Activated T-cell treated with anti-CD3 and anti-CD28 coated beads, Interleukin-2, amount 50 U/mL, for 24 hours (primary cell): ENCODE measurements around the gene TRAF4.
"Not testable (repeated sequence)": the region's sequence is repeated elsewhere in the genome, so short reads cannot be mapped to it uniquely, and the experiment has no call there.

Source experiments
- DNase-seq: peaks from one replicate; pipeline ENCODE4 v3.0.0-alpha.2; 2020
- H3K27ac Mint-ChIP-seq: 2 replicates; pipeline ENCODE4 v1.8.0; 2020; ENCODE audit warnings: mild to moderate bottlenecking, mixed read lengths
- H3K27me3 Mint-ChIP-seq: 2 replicates; pipeline ENCODE4 v1.8.0; 2020; ENCODE audit warnings: mixed read lengths
- H3K36me3 Mint-ChIP-seq: 2 replicates; pipeline ENCODE4 v1.8.0; 2020; ENCODE audit warnings: low read depth, mixed read lengths
- H3K4me1 Mint-ChIP-seq: 2 replicates; pipeline ENCODE4 v1.8.0; 2020; ENCODE audit warnings: low read depth, mixed read lengths
- H3K4me3 Mint-ChIP-seq: 2 replicates; pipeline ENCODE4 v1.8.0; 2020; ENCODE audit warnings: mild to moderate bottlenecking, moderate library complexity, mixed read lengths
- H3K9me3 Mint-ChIP-seq: 2 replicates; pipeline ENCODE4 v1.8.0; 2020; ENCODE audit warnings: mixed read lengths

TRAF4 gene

DNA sequence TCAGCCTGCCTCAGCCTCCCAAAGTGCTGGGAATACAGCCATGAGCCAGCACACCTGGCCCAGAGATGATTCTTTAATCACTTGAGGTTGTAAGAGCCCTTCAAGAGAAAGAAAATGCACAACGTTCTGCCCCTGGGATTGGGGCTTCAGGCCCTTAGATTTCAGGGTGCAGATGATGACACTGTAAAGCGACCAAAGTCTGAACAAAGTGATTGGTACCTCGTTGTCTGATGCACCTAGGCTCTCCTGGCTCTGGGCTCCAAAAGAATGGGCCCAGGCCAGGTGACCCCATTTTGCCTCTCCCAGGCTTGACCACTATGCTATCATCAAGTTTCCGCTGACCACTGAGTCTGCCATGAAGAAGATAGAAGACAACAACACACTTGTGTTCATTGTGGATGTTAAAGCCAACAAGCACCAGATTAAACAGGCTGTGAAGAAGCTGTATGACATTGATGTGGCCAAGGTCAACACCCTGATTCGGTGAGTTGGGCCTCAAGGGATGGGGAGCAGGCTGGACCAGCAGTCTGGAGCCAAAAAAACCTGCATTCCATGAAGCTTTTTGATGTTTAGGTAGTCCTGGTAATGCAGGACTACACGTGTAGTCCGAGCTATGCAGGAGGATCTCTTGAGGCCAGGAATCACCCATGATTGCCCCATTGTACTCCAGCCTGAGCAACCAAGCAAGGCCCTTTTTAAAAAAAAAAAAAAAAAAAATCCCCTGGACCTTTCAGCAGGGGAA, 21.2 kb upstream of the TRAF4 start:
- Mint-ChIP-seq H3K27ac (peak overlapping the region; percentile 100), H3K4me1 (peaks cover 59% of the 10 kb centered on the region), H3K27me3 (peaks cover 8% of the 10 kb centered on the region), H3K36me3 (peaks cover 68% of the 10 kb centered on the region), H3K4me3 (peak overlapping the region; percentile 100), H3K9me3 (no peaks in the 10 kb centered on the region)
- DNase-seq, result no peak

- Mint-ChIP-seq H3K27me3 (peaks cover 2% of the 10 kb centered on the region), H3K9me3 (no peaks in the 10 kb centered on the region), H3K27ac (peak overlapping the region; percentile 100), H3K36me3 (peaks cover 70% of the 10 kb centered on the region), H3K4me3 (peak overlapping the region; percentile 100), H3K4me1 (peaks cover 60% of the 10 kb centered on the region)
- DNase-seq, result no peak
These were observed 20.5 kb upstream of the TRAF4 start for GRCh38 chr17:28723159-28723835.

GRCh38 chr17:28723836-28724499, 19.8 kb upstream of the TRAF4 start:
- Mint-ChIP-seq H3K36me3 (peaks cover 71% of the 10 kb centered on the region), H3K27ac (peak overlapping the region; percentile 100), H3K4me1 (peaks cover 58% of the 10 kb centered on the region), H3K4me3 (peak overlapping the region; percentile 100)
- not testable (repeated sequence) for H3K9me3 Mint-ChIP-seq, H3K27me3 Mint-ChIP-seq, DNase-seq

DNA sequence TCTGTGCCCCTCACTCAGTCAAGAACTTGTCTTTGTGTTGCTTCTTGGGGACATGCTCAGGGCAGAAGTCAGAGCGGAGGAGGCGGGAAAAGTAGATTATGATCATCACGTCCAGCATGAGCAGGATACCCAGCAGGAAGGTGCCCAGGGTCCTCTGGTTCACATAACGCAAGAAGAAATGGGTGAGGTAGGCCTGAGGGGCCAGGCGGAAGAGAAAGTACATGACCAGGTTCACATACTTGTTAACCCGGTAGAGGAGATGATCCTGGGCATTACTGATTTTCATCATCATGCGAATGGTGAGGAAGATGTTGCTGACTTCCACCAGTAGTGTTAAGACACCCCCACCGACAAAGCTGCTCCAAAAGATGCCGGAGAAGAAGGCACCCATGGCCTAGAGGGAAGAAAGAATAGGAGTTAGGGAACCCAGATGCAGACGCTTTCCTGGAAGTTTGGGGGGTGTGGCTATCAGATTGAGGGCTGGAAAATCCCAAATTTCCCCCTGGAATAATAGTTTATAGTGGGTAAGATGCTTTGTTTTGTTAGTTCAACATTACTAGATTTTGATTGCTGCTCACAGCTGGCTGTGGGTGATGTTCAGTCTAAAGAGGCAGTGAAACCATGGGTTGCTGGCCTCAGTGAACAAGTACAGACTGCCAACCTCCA, 19.2 kb upstream of the TRAF4 start:
- Mint-ChIP-seq H3K36me3 (peaks cover 69% of the 10 kb centered on the region), H3K9me3 (no peaks in the 10 kb centered on the region)
- DNase-seq, result peak; percentile 60

GRCh38 chr17:28725166-28725659, 18.6 kb upstream of the TRAF4 start:
- DNase-seq, result no peak
- Mint-ChIP-seq H3K27me3 (no peaks in the 10 kb centered on the region), H3K9me3 (no peaks in the 10 kb centered on the region), H3K4me3 (peak overlapping the region; percentile 100), H3K4me1 (peaks cover 62% of the 10 kb centered on the region), H3K27ac (peak overlapping the region; percentile 100), H3K36me3 (peaks cover 64% of the 10 kb centered on the region)

More for the DNA sequence above, 19.2 kb upstream of the TRAF4 start:
- H3K4me3 Mint-ChIP-seq, result peak overlapping the region; percentile 100
- no peaks in the 10 kb centered on the region for H3K27me3 Mint-ChIP-seq
- peaks cover 58% of the 10 kb centered on the region for H3K4me1 Mint-ChIP-seq
- peak overlapping the region; percentile 100 for H3K27ac Mint-ChIP-seq

DNA sequence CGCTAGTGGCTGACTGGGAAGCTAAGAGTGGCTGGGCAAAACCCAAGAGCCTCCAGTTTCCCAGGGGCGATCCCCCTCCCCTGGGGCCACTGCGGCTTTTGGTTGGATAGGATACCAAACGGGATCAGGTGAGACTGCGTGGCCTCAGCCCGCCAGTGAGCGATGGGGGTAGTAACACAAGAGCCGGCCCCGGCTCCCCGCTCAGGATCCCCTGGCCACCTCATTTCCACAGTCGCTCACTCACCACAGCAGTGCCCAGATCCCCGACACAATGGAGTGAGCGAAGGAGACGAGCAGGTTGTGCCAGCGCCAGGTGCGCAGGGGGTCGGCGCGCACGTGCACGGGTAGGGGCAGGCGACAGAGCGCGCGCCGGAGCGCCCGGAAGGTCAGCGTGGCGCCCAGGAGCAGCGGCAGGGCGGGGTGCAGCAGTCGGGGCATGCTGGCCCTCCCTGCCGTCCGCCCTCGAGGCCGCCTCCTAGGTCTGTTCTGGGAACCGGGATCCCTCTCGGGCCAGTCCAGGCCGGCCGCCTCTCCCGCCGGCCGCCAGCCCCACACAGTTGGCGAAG, 18.1 kb upstream of the TRAF4 start:
- DNase-seq, result peak; percentile 84
- H3K36me3 Mint-ChIP-seq, result peaks cover 59% of the 10 kb centered on the region
- peak overlapping the region; percentile 100 for H3K27ac Mint-ChIP-seq
- peaks cover 61% of the 10 kb centered on the region for H3K4me1 Mint-ChIP-seq
- no peaks in the 10 kb centered on the region for H3K27me3 Mint-ChIP-seq
- no peaks in the 10 kb centered on the region for H3K9me3 Mint-ChIP-seq
- H3K4me3 Mint-ChIP-seq, result peak overlapping the region; percentile 100

DNA sequence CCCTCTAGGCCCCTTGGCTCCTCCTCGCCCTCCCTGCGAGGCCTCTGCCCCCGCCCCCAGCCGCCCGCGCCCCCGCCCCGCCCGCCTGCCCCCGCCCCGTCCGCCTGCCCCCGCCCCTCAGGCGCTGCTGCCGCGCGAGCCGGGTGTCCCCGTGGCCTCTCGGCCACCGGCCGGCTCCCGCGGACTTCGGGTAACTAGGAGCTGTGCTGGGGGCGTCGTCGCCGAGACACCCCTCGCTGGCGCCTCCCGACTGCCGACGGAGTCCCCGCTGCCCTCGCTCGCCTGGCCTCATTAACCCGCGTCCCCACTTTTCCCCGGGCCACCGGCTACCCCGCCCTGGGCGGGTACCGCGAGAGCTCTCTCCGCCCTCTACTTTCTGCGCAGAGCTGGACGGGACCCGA, 17.6 kb upstream of the TRAF4 start, which contains the start of gene TLCD1:
Gene TLCD1 (minus strand): TSS at position 8 of the 401 bp plus-strand sequence. CDS start 136 bp downstream, outside the sequence.
- peak; percentile 92 for DNase-seq
- Mint-ChIP-seq H3K9me3 (no peaks in the 10 kb centered on the region), H3K36me3 (peaks cover 54% of the 10 kb centered on the region), H3K4me1 (peaks cover 60% of the 10 kb centered on the region), H3K27ac (peak within 1 kb of the TSS; percentile 100), H3K4me3 (peak within 1 kb of the TSS; percentile 100), H3K27me3 (no peaks in the 10 kb centered on the region)

DNA sequence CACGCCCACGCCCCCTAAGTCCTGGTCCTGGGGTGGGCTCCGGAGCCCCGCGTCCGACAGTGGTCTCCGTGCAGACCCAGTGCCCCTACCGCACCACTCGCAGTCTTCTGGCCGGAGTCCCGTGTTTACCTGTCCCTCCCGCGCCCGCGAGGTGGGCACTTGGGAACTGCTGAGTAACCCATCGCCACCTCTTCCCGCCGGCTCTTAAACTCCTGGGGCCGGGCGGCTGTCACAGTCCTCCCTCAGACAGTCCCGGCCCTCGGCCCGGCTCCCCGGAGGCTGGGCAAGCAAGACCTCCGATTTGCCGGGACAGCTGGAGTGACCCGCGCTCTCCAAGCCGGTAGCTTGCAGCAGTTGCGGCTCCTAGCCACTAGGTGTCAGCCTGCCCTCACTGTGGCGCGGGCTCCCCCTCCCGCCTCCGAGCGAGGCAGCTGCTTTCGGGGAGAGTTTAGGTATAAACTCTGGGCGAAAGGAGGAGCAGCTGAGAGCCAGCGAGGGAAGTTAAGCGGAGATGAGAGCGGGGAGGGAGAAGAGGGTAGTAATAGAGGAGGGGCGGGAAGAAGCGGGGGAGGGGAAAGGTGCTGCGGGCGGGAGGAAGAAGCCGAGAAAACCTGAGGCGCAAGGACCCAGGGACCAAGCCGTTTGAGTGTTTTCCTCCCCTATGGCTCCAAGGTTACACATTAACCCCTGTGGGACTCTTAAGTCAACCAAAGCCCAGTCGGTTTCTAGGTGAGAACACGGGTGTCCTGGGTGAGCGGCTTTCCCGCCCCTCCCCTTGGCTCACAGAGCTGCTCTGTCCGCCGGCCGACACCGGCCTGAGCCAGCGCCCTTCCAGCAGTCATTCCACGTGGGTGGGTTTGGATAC, 17.0 kb upstream of the TRAF4 start:
- H3K36me3 Mint-ChIP-seq, result peaks cover 48% of the 10 kb centered on the region
- peak; percentile 95 for DNase-seq
- H3K4me3 Mint-ChIP-seq, result peak overlapping the region; percentile 100
- H3K4me1 Mint-ChIP-seq, result peaks cover 59% of the 10 kb centered on the region
- H3K9me3 Mint-ChIP-seq, result no peaks in the 10 kb centered on the region
- H3K27me3 Mint-ChIP-seq, result no peaks in the 10 kb centered on the region
- peak overlapping the region; percentile 100 for H3K27ac Mint-ChIP-seq

- DNase-seq, result peak; percentile 99
- peaks cover 47% of the 10 kb centered on the region for H3K4me1 Mint-ChIP-seq
- no peaks in the 10 kb centered on the region for H3K27me3 Mint-ChIP-seq
- H3K27ac Mint-ChIP-seq, result peak within 1 kb of the TSS; percentile 100
- no peaks in the 10 kb centered on the region for H3K9me3 Mint-ChIP-seq
- peaks cover 30% of the 10 kb centered on the region for H3K36me3 Mint-ChIP-seq
- H3K4me3 Mint-ChIP-seq, result peak within 1 kb of the TSS; percentile 100
These were observed 15.2 kb upstream of the TRAF4 start, which contains the start of gene NEK8 for GRCh38 chr17:28728364-28729200. NEK8 (plus strand) TSS chr17:28728788; CDS start chr17:28728814, 26 bp downstream.

GRCh38 chr17:28729950-28730330, 13.9 kb upstream of the TRAF4 start:
- Mint-ChIP-seq H3K4me3 (peak overlapping the region; percentile 53), H3K27ac (peak overlapping the region; percentile 49), H3K27me3 (no peaks in the 10 kb centered on the region), H3K4me1 (peaks cover 35% of the 10 kb centered on the region), H3K9me3 (no peaks in the 10 kb centered on the region), H3K36me3 (peaks cover 23% of the 10 kb centered on the region)
- no peak for DNase-seq

DNA sequence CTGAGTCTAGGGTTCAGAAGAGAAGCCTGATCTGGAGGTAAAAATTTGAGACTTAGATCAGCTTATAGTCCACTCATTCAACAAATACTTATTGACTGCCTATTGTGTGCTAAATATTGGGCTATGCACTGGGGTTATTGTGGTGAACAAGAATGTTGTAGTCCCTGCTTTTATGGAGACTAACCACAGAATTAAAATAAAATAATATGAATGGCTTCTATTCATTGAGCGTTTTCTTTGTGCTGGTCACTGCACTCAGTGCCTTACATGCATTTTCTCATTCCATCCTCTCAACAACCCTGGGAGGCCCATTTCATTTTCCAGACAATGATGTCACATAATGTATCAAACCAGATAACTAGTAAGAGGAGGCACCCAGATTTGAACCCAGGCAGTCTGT, 10.5 kb upstream of the TRAF4 start:
- no peaks in the 10 kb centered on the region for H3K27me3 Mint-ChIP-seq
- no peak for DNase-seq
- no peak overlapping the region for H3K4me3 Mint-ChIP-seq
- no peaks in the 10 kb centered on the region for H3K9me3 Mint-ChIP-seq
- H3K4me1 Mint-ChIP-seq, result peaks cover 27% of the 10 kb centered on the region
- H3K36me3 Mint-ChIP-seq, result peaks cover 12% of the 10 kb centered on the region
- H3K27ac Mint-ChIP-seq, result no peak overlapping the region

DNA sequence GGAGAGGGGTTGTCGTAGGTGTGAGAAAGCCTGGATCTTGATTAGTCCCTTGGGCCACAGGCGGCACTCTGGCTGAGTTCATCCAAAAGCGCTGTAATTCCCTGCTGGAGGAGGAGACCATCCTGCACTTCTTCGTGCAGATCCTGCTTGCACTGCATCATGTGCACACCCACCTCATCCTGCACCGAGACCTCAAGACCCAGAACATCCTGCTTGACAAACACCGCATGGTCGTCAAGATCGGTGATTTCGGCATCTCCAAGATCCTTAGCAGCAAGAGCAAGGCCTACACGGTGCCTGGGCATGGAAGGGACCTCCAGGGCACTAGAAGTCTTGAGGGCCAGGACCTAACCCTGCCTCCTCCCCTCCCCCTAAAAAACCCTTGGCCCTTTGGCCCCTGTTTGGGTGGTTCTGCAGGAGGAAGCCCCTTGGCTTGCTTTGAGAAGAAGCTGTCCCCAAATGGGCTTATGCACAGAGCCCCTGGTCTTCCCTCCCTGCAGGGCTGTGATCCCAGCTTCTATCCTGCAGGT, 9.0 kb upstream of the TRAF4 start:
- Mint-ChIP-seq H3K4me3 (no peak overlapping the region), H3K4me1 (peaks cover 30% of the 10 kb centered on the region), H3K27me3 (no peaks in the 10 kb centered on the region), H3K36me3 (peaks cover 20% of the 10 kb centered on the region), H3K9me3 (peaks cover 1% of the 10 kb centered on the region), H3K27ac (no peak overlapping the region)
- no peak for DNase-seq
